OCI-LY1 (cell line): ENCODE data around the gene KRTAP4-5.
"Not testable (repeated sequence)": the region's sequence is repeated elsewhere in the genome, so short reads cannot be mapped to it uniquely, and the experiment has no call there.

Experiments used
- H2AFZ ChIP-seq: fragments of 200-600 bp; sonication (generic), shearing (Covaris generic); 2 replicates; pipeline ENCODE4 v1.6.0; 2014; ENCODE audit warnings: antibody characterized with exemption, mild to moderate bottlenecking, low read length
- H3F3A ChIP-seq: fragments of 200-600 bp; sonication (generic), shearing (Covaris generic); 2 replicates; pipeline ENCODE4 v1.6.0; 2014; ENCODE audit warnings: mild to moderate bottlenecking, antibody characterized with exemption, low read length, moderate library complexity; ENCODE audit not compliant: insufficient read depth
- H3K27ac ChIP-seq: fragments of 200-600 bp; sonication (generic); 2 replicates; pipeline ENCODE4 v1.5.1; 2014; ENCODE audit warnings: low read length, mixed run types, mild to moderate bottlenecking, low read depth; ENCODE audit not compliant: poor library complexity, severe bottlenecking
- H3K27me3 ChIP-seq: fragments of 200-600 bp; sonication (generic); 2 replicates; pipeline ENCODE4 v1.6.0; 2014; ENCODE audit warnings: antibody characterized with exemption, mild to moderate bottlenecking, low read length, moderate library complexity; ENCODE audit not compliant: insufficient read depth
- H3K36me3 ChIP-seq: fragments of 200-600 bp; sonication (generic); 2 replicates; pipeline ENCODE4 v1.6.1; 2014; ENCODE audit warnings: mild to moderate bottlenecking, antibody characterized with exemption, low read length, moderate library complexity, mixed read lengths; ENCODE audit not compliant: insufficient read depth
- H3K4me1 ChIP-seq: fragments of 200-600 bp; sonication (generic); 2 replicates; pipeline ENCODE4 v1.5.1; 2014; ENCODE audit warnings: mild to moderate bottlenecking, low read length, moderate library complexity; ENCODE audit not compliant: insufficient read depth, severe bottlenecking
- H3K4me2 ChIP-seq: fragments of 200-600 bp; sonication (generic), shearing (Covaris generic); 2 replicates; pipeline ENCODE4 v1.6.1; 2014; ENCODE audit warnings: low read length
- H3K4me3 ChIP-seq: fragments of 200-600 bp; sonication (generic); 2 replicates; pipeline ENCODE4 v1.5.1; 2014; ENCODE audit warnings: low read length, low read depth, mild to moderate bottlenecking, mixed read lengths; ENCODE audit not compliant: poor library complexity, severe bottlenecking
- H3K79me2 ChIP-seq: fragments of 200-600 bp; shearing (Covaris generic); 2 replicates; pipeline ENCODE4 v1.6.1; 2016; ENCODE audit warnings: mixed run types, low read length, mixed read lengths; ENCODE audit not compliant: insufficient read depth
- H3K9ac ChIP-seq: fragments of 200-600 bp; sonication (generic), shearing (Covaris generic); 2 replicates; pipeline ENCODE4 v1.6.1; 2014; ENCODE audit warnings: mild to moderate bottlenecking, low read length, mixed read lengths
- H3K9me2 ChIP-seq: fragments of 200-600 bp; sonication (generic), shearing (Covaris generic); 2 replicates; pipeline ENCODE4 v1.6.1; 2014; ENCODE audit warnings: low read depth, mild to moderate bottlenecking, low read length, mixed read lengths
- H3K9me3 ChIP-seq: fragments of 200-600 bp; shearing (Covaris generic); 2 replicates; pipeline ENCODE4 v1.6.1; 2014; ENCODE audit warnings: low read length, mixed read lengths
- H4K20me1 ChIP-seq: fragments of 200-600 bp; sonication (generic), shearing (Covaris generic); 2 replicates; pipeline ENCODE4 v1.6.0; 2016; ENCODE audit warnings: mild to moderate bottlenecking, low read length; ENCODE audit not compliant: insufficient read depth
- CTCF ChIP-seq: fragments of 200-600 bp; sonication (generic), shearing (Covaris generic); IDR thresholded peaks from 2 replicates; pipeline ENCODE4 v1.5.1; 2017; ENCODE audit warnings: mild to moderate bottlenecking, antibody characterized with exemption, low read length, moderate library complexity, mixed read lengths
- EZH2 ChIP-seq: fragments of 200-600 bp; sonication (generic), shearing (Covaris generic); IDR thresholded peaks from 2 replicates; pipeline ENCODE4 v1.8.0; 2017; ENCODE audit warnings: borderline replicate concordance, mixed run types, mild to moderate bottlenecking, antibody characterized with exemption, low read length, moderate library complexity, mixed read lengths

KRTAP4-5 gene

GRCh38 chr17:41149652-41149985 lies at the start of gene KRTAP4-5:
TSS of gene KRTAP4-5 (minus strand) at chr17:41149825. CDS start at chr17:41149767, 58 bp downstream.
- no peaks in the 10 kb centered on the region for H3K4me1 ChIP-seq
- no peak within 1 kb of the TSS for H3K4me3 ChIP-seq
- no peak within 1 kb of the TSS for H3K9ac ChIP-seq
- H3K9me3 ChIP-seq, result no peaks in the 10 kb centered on the region
- no peaks in the 10 kb centered on the region for H3K9me2 ChIP-seq
- H2AFZ ChIP-seq, result no peak within 1 kb of the TSS
- no peaks in the 10 kb centered on the region for H3F3A ChIP-seq
- H4K20me1 ChIP-seq, result no peaks in the 10 kb centered on the region
- H3K27ac ChIP-seq, result no peak within 1 kb of the TSS
- no peaks in the 10 kb centered on the region for H3K79me2 ChIP-seq
- TF ChIP-seq CTCF (no peak), EZH2 (no peak)
- no peak within 1 kb of the TSS for H3K4me2 ChIP-seq
- H3K36me3 ChIP-seq, result no peaks in the 10 kb centered on the region
- H3K27me3 ChIP-seq, result no peaks in the 10 kb centered on the region

GRCh38 chr17:41196068-41196467 lies 46.4 kb upstream of the KRTAP4-5 start:
- no peak overlapping the region for H3K4me2 ChIP-seq
- no peaks in the 10 kb centered on the region for H3K9me2 ChIP-seq
- H3K36me3 ChIP-seq, result no peaks in the 10 kb centered on the region
- H3K27me3 ChIP-seq, result no peaks in the 10 kb centered on the region
- H3K4me1 ChIP-seq, result no peaks in the 10 kb centered on the region
- H3K27ac ChIP-seq, result no peak overlapping the region
- H3K79me2 ChIP-seq, result no peaks in the 10 kb centered on the region
- H3K9ac ChIP-seq, result no peak overlapping the region
- no peak overlapping the region for H2AFZ ChIP-seq
- no peak overlapping the region for H3K4me3 ChIP-seq
- no peaks in the 10 kb centered on the region for H3F3A ChIP-seq
- H3K9me3 ChIP-seq, result no peaks in the 10 kb centered on the region
- TF ChIP-seq EZH2 (no peak), CTCF (no peak)
- H4K20me1 ChIP-seq, result no peaks in the 10 kb centered on the region

GRCh38 chr17:41190328-41190727 lies 40.7 kb upstream of the KRTAP4-5 start:
- H3K9me3 ChIP-seq, result no peaks in the 10 kb centered on the region
- H3K4me1 ChIP-seq, result no peaks in the 10 kb centered on the region
- H3K4me2 ChIP-seq, result no peak overlapping the region
- TF ChIP-seq CTCF, result no peak
- TF ChIP-seq EZH2, result no peak
- no peaks in the 10 kb centered on the region for H4K20me1 ChIP-seq
- H3K27ac ChIP-seq, result no peak overlapping the region
- H3K4me3 ChIP-seq, result no peak overlapping the region
- no peaks in the 10 kb centered on the region; the same call in 1 of the 2 replicates for H3K27me3 ChIP-seq
- no peaks in the 10 kb centered on the region for H3K79me2 ChIP-seq
- H2AFZ ChIP-seq, result no peak overlapping the region
- H3K36me3 ChIP-seq, result no peaks in the 10 kb centered on the region
- H3K9ac ChIP-seq, result no peak overlapping the region
- H3K9me2 ChIP-seq, result no peaks in the 10 kb centered on the region
- no peaks in the 10 kb centered on the region for H3F3A ChIP-seq

GRCh38 chr17:41189837-41190318 lies 40.3 kb upstream of the KRTAP4-5 start, which contains the start of gene KRTAP9-1:
TSS of gene KRTAP9-1 (plus strand) at chr17:41189887. CDS start at chr17:41189887, 0 bp downstream.
- not testable (repeated sequence) for H3K27me3 ChIP-seq, H3F3A ChIP-seq, H2AFZ ChIP-seq, H3K4me1 ChIP-seq, H3K9me2 ChIP-seq, H3K9me3 ChIP-seq, H4K20me1 ChIP-seq, H3K4me3 ChIP-seq, H3K4me2 ChIP-seq, H3K79me2 ChIP-seq, H3K36me3 ChIP-seq, H3K9ac ChIP-seq, H3K27ac ChIP-seq
